Activated T-helper 1 cell treated with anti-CD3 and anti-CD28 coated beads, Interleukin-2, amount 50 U/mL, for 16 hours (primary cell): ENCODE results near the gene ANKRD10.

Experiments used
- DNase-seq, 2 donors: peaks; one replicate each; pipeline ENCODE4 v3.0.0-alpha.2; 2020; ENCODE audit warnings: low read depth in 1 of 2, low spot score in 1 of 2

Gene ANKRD10

GRCh38 chr13:110831437-110832204, 83.2 kb downstream of the ANKRD10 start:
- DNase-seq: no peak

GRCh38 chr13:110830800-110831371, 84.0 kb downstream of the ANKRD10 start:
- DNase-seq: no peak

DNA sequence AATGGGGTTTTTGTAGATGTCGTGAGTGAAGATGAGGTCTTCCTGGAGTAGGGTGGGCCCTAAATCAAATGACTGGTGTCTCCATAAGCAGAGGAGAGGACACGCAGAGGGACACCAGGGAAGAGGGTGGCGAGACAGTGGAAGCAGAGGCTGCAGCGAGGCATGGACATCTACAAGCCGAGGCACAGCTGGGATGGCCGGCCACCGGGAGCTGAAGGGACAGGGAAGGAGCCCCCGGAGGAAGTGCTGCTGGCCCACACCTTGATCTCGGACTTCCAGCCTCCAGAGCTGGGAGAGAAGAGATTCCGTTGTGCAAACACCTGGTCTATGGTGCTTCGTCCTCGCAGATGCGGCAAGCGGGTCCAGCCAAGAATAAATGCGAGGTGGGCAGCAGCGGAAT, 84.5 kb downstream of the ANKRD10 start:
- no peak for DNase-seq

GRCh38 chr13:110829486-110829885, 85.4 kb downstream of the ANKRD10 start:
- DNase-seq: no peak

GRCh38 chr13:110828705-110829104, 86.2 kb downstream of the ANKRD10 start:
- DNase-seq: no peak
